GM18858 (cell line): Measurements from ENCODE around the gene RASGRF2.
A peak's percentile ranks its signal among the peaks of the same experiment; 100 is the strongest.

ENCODE experiments used
- ATAC-seq: cut with Tn5 transposase; IDR thresholded peaks from one replicate; pipeline ENCODE4 v1.9.1; 2021; ENCODE audit not compliant: unreplicated experiment

The RASGRF2 gene

GRCh38 chr5:81125959-81126358 is 165.8 kb downstream of the RASGRF2 start:
- no peak for ATAC-seq

DNA sequence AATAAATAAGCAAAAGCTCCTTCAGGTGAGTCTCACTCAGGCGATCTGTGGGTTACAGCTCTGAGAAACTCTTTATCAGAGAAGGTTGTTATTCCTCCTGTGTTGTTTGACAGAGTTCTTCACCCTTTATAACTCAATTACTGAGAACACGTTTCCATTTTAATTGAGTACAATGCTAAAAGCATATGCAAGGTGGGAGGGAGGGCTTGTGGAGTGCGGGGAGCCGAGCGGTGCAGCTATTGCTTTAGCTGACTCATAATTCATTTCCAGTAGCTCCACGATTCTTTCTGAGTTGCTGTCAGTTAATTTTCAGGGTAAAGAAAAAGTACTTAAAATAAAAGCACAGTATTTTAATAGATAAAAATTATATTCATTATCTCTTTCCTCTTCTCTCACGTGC is 168.3 kb downstream of the RASGRF2 start:
- no peak for ATAC-seq

DNA sequence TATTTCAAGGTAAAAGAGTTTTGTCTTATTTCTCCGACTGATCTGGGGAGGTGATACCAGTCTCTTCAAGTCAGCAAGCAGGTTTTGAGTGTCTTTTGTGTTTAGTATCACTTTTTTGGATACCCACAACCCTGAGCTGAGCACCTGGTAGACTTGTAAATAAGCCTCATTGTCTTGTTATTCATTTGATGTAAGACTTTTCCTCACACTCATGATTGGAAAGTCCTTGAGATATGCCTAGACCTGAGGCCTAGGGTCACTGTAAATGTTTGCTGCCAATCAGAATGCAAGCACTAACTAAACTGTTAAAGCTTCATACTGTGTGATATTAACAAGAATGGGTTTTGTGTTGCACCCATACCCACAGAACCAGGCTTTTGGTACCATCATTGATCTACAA is 172.2 kb downstream of the RASGRF2 start:
- ATAC-seq = no peak

- ATAC-seq = no peak
Measured at GRCh38 chr5:81134066-81134465, 173.9 kb downstream of the RASGRF2 start.

GRCh38 chr5:81134566-81134965 is 174.4 kb downstream of the RASGRF2 start:
- ATAC-seq = no peak

GRCh38 chr5:81136557-81136956 is 176.4 kb downstream of the RASGRF2 start:
- ATAC-seq = no peak

- ATAC-seq = no peak
Measured at GRCh38 chr5:81137833-81138232, 177.7 kb downstream of the RASGRF2 start.

DNA sequence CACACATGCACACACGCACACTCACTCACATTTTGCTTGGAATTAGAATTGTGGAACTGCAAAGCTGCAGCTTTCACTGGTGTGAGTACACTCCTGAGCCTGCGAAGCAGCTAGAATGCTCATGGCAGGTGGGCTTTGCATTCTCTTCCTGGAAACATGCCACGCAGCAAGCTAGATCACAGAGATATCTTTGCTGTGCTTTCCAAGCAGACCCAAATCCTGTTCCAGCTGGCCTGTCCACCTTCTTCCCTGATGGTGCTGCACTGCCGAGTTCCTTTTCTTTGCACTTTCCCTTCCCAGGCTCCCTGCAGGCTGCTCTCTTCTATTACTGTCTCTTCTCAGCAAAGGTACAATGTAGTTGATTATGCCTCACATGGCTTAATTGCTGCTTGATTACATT is 180.3 kb downstream of the RASGRF2 start:
- no peak for ATAC-seq

DNA sequence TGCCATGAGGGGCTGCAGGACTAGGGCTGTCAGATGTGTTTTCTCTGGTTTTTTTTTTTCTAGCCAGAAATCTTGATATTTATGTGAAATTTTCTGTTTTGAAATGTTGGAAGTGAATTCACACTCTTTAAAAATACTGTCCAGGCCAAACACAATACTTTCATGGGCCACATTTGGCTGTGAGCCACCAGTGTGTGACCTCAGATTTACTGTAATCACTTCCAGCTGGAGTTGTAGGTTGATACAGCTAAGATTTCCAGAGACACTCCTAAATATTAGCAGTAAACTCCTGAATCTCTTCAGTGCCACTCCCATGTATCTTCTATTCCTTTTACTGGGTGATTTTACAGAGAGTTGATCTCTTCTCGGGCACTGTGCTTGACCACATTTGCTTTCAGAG is 180.8 kb downstream of the RASGRF2 start:
- no peak for ATAC-seq

DNA sequence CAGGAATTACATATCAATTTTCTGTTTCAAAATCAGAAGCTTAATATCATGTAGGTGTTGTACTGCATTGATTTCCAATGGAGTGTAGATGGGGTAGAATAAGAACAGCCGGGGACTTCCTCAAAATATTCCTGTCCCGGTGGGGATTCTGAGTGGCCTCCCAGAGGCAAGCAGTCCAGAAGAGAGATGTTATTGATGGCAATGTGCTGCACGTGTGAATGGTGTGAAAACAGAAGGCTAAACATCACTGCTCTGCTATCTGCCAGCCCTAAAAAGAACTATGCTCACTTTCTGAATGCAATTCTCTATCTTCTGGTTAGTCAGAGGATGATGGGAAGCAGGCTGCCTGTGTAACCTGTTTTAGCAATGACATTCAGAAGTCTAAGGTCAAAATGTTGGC is 181.9 kb downstream of the RASGRF2 start:
- ATAC-seq = no peak

- no peak for ATAC-seq
Measured at GRCh38 chr5:81145329-81145935, 185.3 kb downstream of the RASGRF2 start.

GRCh38 chr5:81146031-81146430 is 185.9 kb downstream of the RASGRF2 start:
- ATAC-seq = no peak

- ATAC-seq = no peak
Measured at GRCh38 chr5:81147011-81147885, 187.1 kb downstream of the RASGRF2 start.

- ATAC-seq = no peak
Measured at GRCh38 chr5:81147886-81148571, 187.9 kb downstream of the RASGRF2 start.

DNA sequence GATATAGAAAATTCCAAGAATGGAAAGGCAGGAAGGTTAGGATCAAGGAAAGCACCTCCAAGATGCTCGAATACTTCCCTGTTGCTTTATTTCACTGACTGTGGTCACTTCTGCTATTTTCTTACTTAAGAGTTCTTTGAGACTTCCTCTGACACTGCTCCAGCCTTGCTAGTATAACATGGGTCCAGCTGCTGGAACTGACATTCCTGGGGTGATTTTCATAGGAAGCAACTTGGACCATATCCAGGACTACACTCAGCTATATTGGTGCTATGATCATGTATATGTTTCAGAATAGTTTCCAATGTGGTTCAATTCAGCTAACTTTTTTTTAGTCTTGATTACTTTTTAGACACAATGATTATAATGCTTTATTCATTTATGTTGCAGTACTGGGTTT is 191.4 kb downstream of the RASGRF2 start:
- no peak for ATAC-seq

- no peak for ATAC-seq
Measured at GRCh38 chr5:81154725-81155124, 194.6 kb downstream of the RASGRF2 start.

- ATAC-seq = no peak
Measured at GRCh38 chr5:81156732-81157131, 196.6 kb downstream of the RASGRF2 start.

DNA sequence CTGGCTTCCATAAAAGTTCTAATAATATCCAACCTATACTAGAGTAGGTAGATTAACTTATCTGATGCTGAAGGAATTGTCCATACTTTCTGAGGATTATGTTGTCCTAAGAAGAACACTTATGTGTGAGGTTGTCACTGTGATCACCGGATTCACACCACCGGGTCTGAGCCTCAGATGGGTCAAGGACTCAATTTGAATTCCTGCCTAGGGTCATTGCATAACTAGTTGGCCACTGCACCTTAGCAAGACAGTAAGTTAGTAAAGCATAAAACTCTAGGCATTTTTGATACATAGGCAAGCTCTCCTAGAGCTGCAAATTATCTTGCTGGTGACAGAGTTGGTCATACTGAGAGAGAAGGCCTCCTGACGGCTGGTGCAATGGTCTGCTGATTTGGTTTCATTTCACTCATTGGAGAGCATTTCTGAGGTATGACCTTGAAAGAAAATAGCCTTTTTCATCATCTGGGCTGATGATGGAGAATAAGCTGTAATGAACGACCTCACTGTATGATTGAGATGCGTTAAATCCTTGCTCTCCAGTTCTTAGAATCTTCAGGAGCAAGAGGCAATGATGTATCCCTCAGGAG is 200.9 kb downstream of the RASGRF2 start:
- peak; percentile 82 for ATAC-seq

GRCh38 chr5:81162501-81162900 is 202.3 kb downstream of the RASGRF2 start:
- no peak for ATAC-seq

DNA sequence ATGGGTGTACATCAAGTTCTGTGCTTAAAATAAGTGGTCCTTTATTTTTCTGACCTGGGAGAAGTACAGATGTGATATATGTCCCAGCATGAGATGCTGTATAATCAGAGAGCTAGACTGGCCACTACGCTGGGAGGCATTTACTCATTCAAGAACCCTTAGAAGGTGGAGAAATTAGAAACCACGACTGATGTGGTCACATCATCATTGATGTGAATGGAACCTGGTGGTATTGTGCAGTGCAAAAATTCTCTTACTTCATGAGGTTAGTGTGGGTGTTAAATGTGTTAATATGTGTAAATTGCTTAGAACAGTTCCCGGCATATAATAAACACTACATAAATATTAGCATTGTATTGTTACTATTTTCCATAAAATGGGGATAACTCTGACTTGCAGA is 203.5 kb downstream of the RASGRF2 start:
- ATAC-seq = no peak

GRCh38 chr5:81164476-81164875 is 204.3 kb downstream of the RASGRF2 start:
- no peak for ATAC-seq

DNA sequence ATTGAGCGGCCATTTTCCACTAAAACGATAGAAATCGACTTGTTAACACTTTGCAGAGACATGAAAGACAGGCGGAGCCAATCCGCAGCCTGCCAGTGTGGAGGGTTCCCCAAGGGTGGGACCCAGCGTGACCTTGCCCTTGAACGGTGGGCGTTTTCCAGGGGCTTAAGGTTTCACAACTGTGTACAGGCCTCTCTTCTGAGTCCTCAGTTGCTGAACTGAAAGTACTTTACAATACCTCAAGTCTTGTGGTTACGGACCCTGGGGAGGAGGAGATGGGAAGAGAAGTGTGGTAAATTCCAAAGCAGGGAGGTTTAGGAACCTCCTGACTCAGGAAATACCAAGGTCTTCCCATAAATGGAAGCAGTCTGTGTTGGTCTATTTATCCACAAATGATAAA is 204.8 kb downstream of the RASGRF2 start:
- no peak for ATAC-seq
